Cardiac septum (tissue), 1 donor: ENCODE measurements around the gene ANKRD65. TPM values are rescaled to one million over a fixed set of nuclear protein-coding genes. Genes with fewer than 3 reads are reported as not detected.
"Not testable (repeated sequence)": the region's sequence is repeated elsewhere in the genome, so short reads cannot be mapped to it uniquely, and the experiment has no call there.

Experiments used
- DNase-seq: peaks from one replicate; pipeline ENCODE4 v3.0.0-alpha.2; 2020; ENCODE audit warnings: low spot score
- intact Hi-C: fragments of 100-400 bp; cut with DNase I; formaldehyde crosslinking; loops from one replicate; pipeline ENCODE4 v1.14.0; 2022
- total RNA-seq: library from RNA; stranded (reverse); fragmentation: NEBNext Ultra II Directional; extraction: Animal tissue kit (Norgen Biotek cat#: 25700); gene quantifications from one replicate; pipeline ENCODE4 v1.2.1, GENCODE V29; 2021
- donor health status: DM: no; HTN: no; CAD: no.

The ANKRD65 gene
- total RNA-seq, 1 donor from 2014 or later, result 1.8 TPM

- intact Hi-C loops, result loop anchor here (5.0 kb wide), 1 partner anchor 76 kb away; the partner anchor contains the start of gene MXRA8
- DNase-seq, result peak; percentile 84
Measured at GRCh38 chr1:1432951-1433803, 12.1 kb upstream of the ANKRD65 start.

- intact Hi-C loops, result loop anchor here (5.0 kb wide), 1 partner anchor 75 kb away; the partner anchor contains the start of gene MXRA8
- no peak for DNase-seq
Measured at GRCh38 chr1:1432274-1432950, 11.3 kb upstream of the ANKRD65 start.

GRCh38 chr1:1431845-1432273 is 10.8 kb upstream of the ANKRD65 start:
- DNase-seq, result no peak
- intact Hi-C loops, result loop anchor here (5.0 kb wide), 1 partner anchor 75 kb away; the partner anchor contains the start of gene MXRA8

- intact Hi-C loops, result loop anchor here (5.0 kb wide), 1 partner anchor 74 kb away; the partner anchor contains the start of gene MXRA8
- DNase-seq, result no peak
Measured at GRCh38 chr1:1430992-1431844, 10.1 kb upstream of the ANKRD65 start.

- peak; percentile 83 for DNase-seq
- intact Hi-C loops, result loop anchor here (5.0 kb wide), 1 partner anchor 73 kb away; the partner anchor contains the start of gene MXRA8
Measured at GRCh38 chr1:1430114-1430982, 9.3 kb upstream of the ANKRD65 start.

GRCh38 chr1:1429671-1430073 is 8.6 kb upstream of the ANKRD65 start:
- no peak for DNase-seq
- intact Hi-C loops, result loop anchor here (5.0 kb wide), 1 partner anchor 72 kb away; the partner anchor contains the start of gene MXRA8

GRCh38 chr1:1428967-1429366 is 7.9 kb upstream of the ANKRD65 start:
- DNase-seq, intact Hi-C loops: not testable (repeated sequence)

- intact Hi-C loops, result no loop called here
- no peak for DNase-seq
Measured at GRCh38 chr1:1428174-1428573, 7.1 kb upstream of the ANKRD65 start.

- intact Hi-C loops, result no loop called here
- DNase-seq, result no peak
Measured at GRCh38 chr1:1427820-1428148, 6.7 kb upstream of the ANKRD65 start.

- intact Hi-C loops, result no loop called here
- no peak for DNase-seq
Measured at GRCh38 chr1:1427106-1427819, 6.2 kb upstream of the ANKRD65 start.

- DNase-seq, result no peak
- intact Hi-C loops, result no loop called here
Measured at GRCh38 chr1:1426496-1427105, 5.5 kb upstream of the ANKRD65 start.

- DNase-seq, result no peak
- intact Hi-C loops, result no loop called here
Measured at GRCh38 chr1:1425753-1426495, 4.8 kb upstream of the ANKRD65 start.

GRCh38 chr1:1425426-1425752 is 4.3 kb upstream of the ANKRD65 start:
- intact Hi-C loops, result no loop called here
- no peak for DNase-seq

- no peak for DNase-seq
- intact Hi-C loops, result no loop called here
Measured at GRCh38 chr1:1424707-1425106, 3.6 kb upstream of the ANKRD65 start.

GRCh38 chr1:1423245-1423597 is 2.1 kb upstream of the ANKRD65 start:
- DNase-seq, result no peak
- intact Hi-C loops, result no loop called here

- DNase-seq, result no peak
- intact Hi-C loops, result no loop called here
Measured at GRCh38 chr1:1422465-1423244, 1.6 kb upstream of the ANKRD65 start.
